ENCODE data around the gene ERLIN1.

The ERLIN1 gene

GRCh38 chr10:100148353-100149211 lies 37.2 kb downstream of the ERLIN1 start:
- Histone ChIP-seq H3K27ac (ENCODE audit: low read depth, low read length) (no peak overlapping the region), H3K9ac (ENCODE audit: low read length) (no peak overlapping the region), H3K4me3 (ENCODE audit: low read depth, low read length) (no peak overlapping the region), H3K36me3 (ENCODE audit: control insufficient read depth, insufficient read depth, low read length) (peaks cover 31% of the 10 kb centered on the region), H3K9me3 (ENCODE audit: control insufficient read depth, insufficient read depth, low read depth, low read length) (no peaks in the 10 kb centered on the region), H3K27me3 (ENCODE audit: control insufficient read depth, insufficient read depth, low read length) (no peaks in the 10 kb centered on the region), H3K4me1 (ENCODE audit: control insufficient read depth, insufficient read depth, low read length) (peaks cover 8% of the 10 kb centered on the region)

DNA sequence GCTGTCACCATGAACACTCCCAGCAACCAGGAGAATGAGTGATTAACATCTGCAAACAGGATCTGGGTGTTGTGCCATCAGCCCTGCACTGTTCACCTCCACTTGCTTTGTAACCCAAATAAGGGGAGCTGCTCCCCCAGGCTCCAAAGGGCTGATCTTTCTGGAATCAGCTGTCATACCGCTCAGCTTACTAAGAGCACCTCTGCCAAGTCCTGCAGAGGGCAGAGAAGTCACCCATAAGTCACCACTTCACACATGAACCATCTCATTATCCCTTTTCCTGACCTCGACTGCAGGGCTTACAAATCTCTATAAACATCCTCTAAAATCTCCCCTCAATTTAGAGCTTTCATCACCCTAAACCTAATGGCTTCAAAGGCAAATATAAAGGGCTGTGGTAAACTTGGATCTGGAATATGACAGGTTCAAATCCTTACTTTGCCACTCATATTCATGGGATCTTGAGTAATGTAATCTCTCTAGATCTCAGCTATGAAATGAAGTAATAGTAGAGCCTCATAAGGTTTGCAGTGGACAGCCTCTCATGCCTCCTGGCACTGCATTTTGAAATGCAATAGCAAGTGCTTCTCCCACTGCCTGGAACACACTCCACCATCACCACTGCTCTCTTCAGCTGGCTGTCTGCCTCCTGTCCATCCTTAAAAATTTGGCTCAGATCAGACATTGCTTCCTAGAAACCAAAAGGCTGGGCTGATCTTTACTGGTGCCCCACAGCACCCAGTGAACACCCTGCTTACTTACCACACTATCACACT lies 38.8 kb downstream of the ERLIN1 start:
- Histone ChIP-seq H3K27ac (ENCODE audit: low read depth, low read length) (no peak overlapping the region), H3K9ac (ENCODE audit: low read length) (no peak overlapping the region), H3K4me3 (ENCODE audit: low read depth, low read length) (no peak overlapping the region), H3K4me1 (ENCODE audit: control insufficient read depth, insufficient read depth, low read length) (peaks cover 8% of the 10 kb centered on the region), H3K27me3 (ENCODE audit: control insufficient read depth, insufficient read depth, low read length) (no peaks in the 10 kb centered on the region), H3K9me3 (ENCODE audit: control insufficient read depth, insufficient read depth, low read depth, low read length) (no peaks in the 10 kb centered on the region), H3K36me3 (ENCODE audit: control insufficient read depth, insufficient read depth, low read length) (peaks cover 16% of the 10 kb centered on the region)

- Histone ChIP-seq H3K27ac (ENCODE audit: low read depth, low read length) (no peak overlapping the region), H3K4me3 (ENCODE audit: low read depth, low read length) (no peak overlapping the region), H3K36me3 (ENCODE audit: control insufficient read depth, insufficient read depth, low read length) (peaks cover 9% of the 10 kb centered on the region), H3K4me1 (ENCODE audit: control insufficient read depth, insufficient read depth, low read length) (peaks cover 8% of the 10 kb centered on the region), H3K27me3 (ENCODE audit: control insufficient read depth, insufficient read depth, low read length) (no peaks in the 10 kb centered on the region), H3K9me3 (ENCODE audit: control insufficient read depth, insufficient read depth, low read depth, low read length) (no peaks in the 10 kb centered on the region), H3K9ac (ENCODE audit: low read length) (no peak overlapping the region)
Observed at GRCh38 chr10:100146398-100146797, 39.4 kb downstream of the ERLIN1 start.

- H3K4me1 ChIP-seq (ENCODE audit: control insufficient read depth, insufficient read depth, low read length): peaks cover 2% of the 10 kb centered on the region; the same call in 1 of the 2 replicates
- H3K4me3 ChIP-seq (ENCODE audit: low read depth, low read length): no peak overlapping the region
- no peaks in the 10 kb centered on the region for H3K9me3 ChIP-seq (ENCODE audit: control insufficient read depth, insufficient read depth, low read depth, low read length)
- H3K36me3 ChIP-seq (ENCODE audit: control insufficient read depth, insufficient read depth, low read length): no peaks in the 10 kb centered on the region
- no peak overlapping the region for H3K27ac ChIP-seq (ENCODE audit: low read depth, low read length)
- H3K9ac ChIP-seq (ENCODE audit: low read length): no peak overlapping the region
- no peaks in the 10 kb centered on the region for H3K27me3 ChIP-seq (ENCODE audit: control insufficient read depth, insufficient read depth, low read length)
Observed at GRCh38 chr10:100143756-100144155, 42.1 kb downstream of the ERLIN1 start.

DNA sequence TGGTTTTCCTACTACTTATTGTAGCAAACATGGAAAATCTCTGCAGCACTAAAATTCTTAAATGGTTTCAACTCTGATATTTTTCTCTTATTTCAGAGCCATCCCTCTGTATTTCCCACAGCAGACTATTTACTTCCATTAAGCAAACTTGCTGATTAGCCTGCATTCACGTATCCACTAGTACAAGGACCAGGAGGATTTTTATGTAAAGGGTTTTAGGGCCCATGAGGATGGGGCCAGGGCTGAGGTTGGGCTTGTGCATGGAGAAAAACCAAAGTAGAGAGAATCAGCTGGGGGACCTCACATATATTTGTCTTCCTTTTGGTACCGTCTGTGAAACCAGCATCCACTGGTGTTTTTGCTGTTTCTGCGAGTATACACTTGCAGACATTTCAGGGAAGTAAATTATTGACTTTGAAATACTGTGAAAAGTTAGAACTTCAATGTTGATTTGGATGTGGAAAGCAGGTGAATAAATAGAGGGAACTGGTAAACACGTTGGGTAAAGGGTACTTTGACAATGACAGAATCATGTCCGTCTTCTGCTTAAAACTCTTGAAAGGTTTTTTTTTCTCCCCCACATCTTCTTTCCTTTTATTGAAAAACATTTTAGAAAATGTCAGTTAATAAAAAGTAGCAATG lies 44.3 kb downstream of the ERLIN1 start:
- H3K4me3 ChIP-seq (ENCODE audit: low read depth, low read length): no peak overlapping the region
- H3K27ac ChIP-seq (ENCODE audit: low read depth, low read length): no peak overlapping the region
- H3K4me1 ChIP-seq (ENCODE audit: control insufficient read depth, insufficient read depth, low read length): no peaks in the 10 kb centered on the region
- H3K9me3 ChIP-seq (ENCODE audit: control insufficient read depth, insufficient read depth, low read depth, low read length): 0 out of 2 replicates have a peak, but pooled peaks cover 2% of the 10 kb centered on the region
- H3K27me3 ChIP-seq (ENCODE audit: control insufficient read depth, insufficient read depth, low read length): no peaks in the 10 kb centered on the region
- no peak overlapping the region for H3K9ac ChIP-seq (ENCODE audit: low read length)
- H3K36me3 ChIP-seq (ENCODE audit: control insufficient read depth, insufficient read depth, low read length): no peaks in the 10 kb centered on the region

GRCh38 chr10:100140070-100140469 lies 45.8 kb downstream of the ERLIN1 start:
- H3K4me1 ChIP-seq (ENCODE audit: control insufficient read depth, insufficient read depth, low read length): no peaks in the 10 kb centered on the region
- peaks cover 4% of the 10 kb centered on the region for H3K9me3 ChIP-seq (ENCODE audit: control insufficient read depth, insufficient read depth, low read depth, low read length)
- no peak overlapping the region for H3K4me3 ChIP-seq (ENCODE audit: low read depth, low read length)
- no peaks in the 10 kb centered on the region for H3K27me3 ChIP-seq (ENCODE audit: control insufficient read depth, insufficient read depth, low read length)
- no peak overlapping the region for H3K27ac ChIP-seq (ENCODE audit: low read depth, low read length)
- no peaks in the 10 kb centered on the region for H3K36me3 ChIP-seq (ENCODE audit: control insufficient read depth, insufficient read depth, low read length)
- no peak overlapping the region for H3K9ac ChIP-seq (ENCODE audit: low read length)

GRCh38 chr10:100138921-100139496 lies 46.8 kb downstream of the ERLIN1 start:
- Histone ChIP-seq H3K27me3 (ENCODE audit: control insufficient read depth, insufficient read depth, low read length) (no peaks in the 10 kb centered on the region), H3K4me1 (ENCODE audit: control insufficient read depth, insufficient read depth, low read length) (no peaks in the 10 kb centered on the region), H3K4me3 (ENCODE audit: low read depth, low read length) (no peak overlapping the region), H3K9ac (ENCODE audit: low read length) (no peak overlapping the region), H3K9me3 (ENCODE audit: control insufficient read depth, insufficient read depth, low read depth, low read length) (peaks cover 14% of the 10 kb centered on the region), H3K27ac (ENCODE audit: low read depth, low read length) (no peak overlapping the region), H3K36me3 (ENCODE audit: control insufficient read depth, insufficient read depth, low read length) (no peaks in the 10 kb centered on the region)

GRCh38 chr10:100135486-100135885 lies 50.3 kb downstream of the ERLIN1 start:
- Histone ChIP-seq H3K36me3 (ENCODE audit: control insufficient read depth, insufficient read depth, low read length) (no peaks in the 10 kb centered on the region), H3K4me1 (ENCODE audit: control insufficient read depth, insufficient read depth, low read length) (no peaks in the 10 kb centered on the region), H3K9ac (ENCODE audit: low read length) (no peak overlapping the region), H3K27ac (ENCODE audit: low read depth, low read length) (no peak overlapping the region), H3K9me3 (ENCODE audit: control insufficient read depth, insufficient read depth, low read depth, low read length) (peaks cover 18% of the 10 kb centered on the region), H3K27me3 (ENCODE audit: control insufficient read depth, insufficient read depth, low read length) (no peaks in the 10 kb centered on the region), H3K4me3 (ENCODE audit: low read depth, low read length) (no peak overlapping the region)

GRCh38 chr10:100133801-100134200 lies 52.0 kb downstream of the ERLIN1 start:
- no peak overlapping the region for H3K9ac ChIP-seq (ENCODE audit: low read length)
- no peaks in the 10 kb centered on the region for H3K36me3 ChIP-seq (ENCODE audit: control insufficient read depth, insufficient read depth, low read length)
- no peak overlapping the region for H3K4me3 ChIP-seq (ENCODE audit: low read depth, low read length)
- no peaks in the 10 kb centered on the region for H3K27me3 ChIP-seq (ENCODE audit: control insufficient read depth, insufficient read depth, low read length)
- H3K4me1 ChIP-seq (ENCODE audit: control insufficient read depth, insufficient read depth, low read length): no peaks in the 10 kb centered on the region
- H3K9me3 ChIP-seq (ENCODE audit: control insufficient read depth, insufficient read depth, low read depth, low read length): peaks cover 18% of the 10 kb centered on the region
- no peak overlapping the region for H3K27ac ChIP-seq (ENCODE audit: low read depth, low read length)

- Histone ChIP-seq H3K9me3 (ENCODE audit: control insufficient read depth, insufficient read depth, low read depth, low read length) (peaks cover 18% of the 10 kb centered on the region), H3K36me3 (ENCODE audit: control insufficient read depth, insufficient read depth, low read length) (no peaks in the 10 kb centered on the region), H3K27ac (ENCODE audit: low read depth, low read length) (no peak overlapping the region), H3K4me3 (ENCODE audit: low read depth, low read length) (no peak overlapping the region), H3K27me3 (ENCODE audit: control insufficient read depth, insufficient read depth, low read length) (no peaks in the 10 kb centered on the region), H3K4me1 (ENCODE audit: control insufficient read depth, insufficient read depth, low read length) (no peaks in the 10 kb centered on the region), H3K9ac (ENCODE audit: low read length) (no peak overlapping the region)
Observed at GRCh38 chr10:100132427-100132826, 53.4 kb downstream of the ERLIN1 start.

Measured in HUES6 (cell line).